Astrocyte of the cerebellum (primary cell): ENCODE data around the gene RPSA.
A peak's percentile ranks its signal among the peaks of the same experiment; 100 is the strongest.

Experiments used
- DNase-seq: peaks from one replicate; pipeline ENCODE4 v3.0.0-alpha.2; 2011; ENCODE audit warnings: low read depth
- H3K4me3 ChIP-seq: 2 replicates; pipeline ENCODE4 v1.5.1; 2011; ENCODE audit warnings: mild to moderate bottlenecking, low read depth, low read length, moderate library complexity
- CTCF ChIP-seq: IDR thresholded peaks from 2 replicates; pipeline ENCODE4 v1.5.1; 2012; ENCODE audit warnings: low read length, low read depth, moderate library complexity, mild to moderate bottlenecking; ENCODE audit errors: missing control alignments
- in situ Hi-C: cut with HindIII; loops from 2 replicates; pipeline ENCODE4 v1.10.0; 2017; ENCODE audit warnings: low sequenced_read_pairs

RPSA gene

GRCh38 chr3:39443530-39443929, 37.0 kb downstream of the RPSA start:
- no peak for DNase-seq
- TF ChIP-seq CTCF, result no peak
- no peak overlapping the region for H3K4me3 ChIP-seq
- in situ Hi-C loops, result no loop called here

GRCh38 chr3:39445927-39446326, 39.4 kb downstream of the RPSA start:
- no peak for TF ChIP-seq CTCF
- in situ Hi-C loops, result no loop called here
- no peak for DNase-seq
- no peak overlapping the region for H3K4me3 ChIP-seq

- TF ChIP-seq CTCF, result no peak
- no peak overlapping the region for H3K4me3 ChIP-seq
- in situ Hi-C loops, result no loop called here
- no peak for DNase-seq
Observed at GRCh38 chr3:39446444-39446843, 39.9 kb downstream of the RPSA start.

GRCh38 chr3:39447637-39448483, 41.3 kb downstream of the RPSA start:
- TF ChIP-seq CTCF, result peak; percentile 94
- in situ Hi-C loops, result no loop called here
- no peak overlapping the region for H3K4me3 ChIP-seq
- peak; percentile 72 for DNase-seq

DNA sequence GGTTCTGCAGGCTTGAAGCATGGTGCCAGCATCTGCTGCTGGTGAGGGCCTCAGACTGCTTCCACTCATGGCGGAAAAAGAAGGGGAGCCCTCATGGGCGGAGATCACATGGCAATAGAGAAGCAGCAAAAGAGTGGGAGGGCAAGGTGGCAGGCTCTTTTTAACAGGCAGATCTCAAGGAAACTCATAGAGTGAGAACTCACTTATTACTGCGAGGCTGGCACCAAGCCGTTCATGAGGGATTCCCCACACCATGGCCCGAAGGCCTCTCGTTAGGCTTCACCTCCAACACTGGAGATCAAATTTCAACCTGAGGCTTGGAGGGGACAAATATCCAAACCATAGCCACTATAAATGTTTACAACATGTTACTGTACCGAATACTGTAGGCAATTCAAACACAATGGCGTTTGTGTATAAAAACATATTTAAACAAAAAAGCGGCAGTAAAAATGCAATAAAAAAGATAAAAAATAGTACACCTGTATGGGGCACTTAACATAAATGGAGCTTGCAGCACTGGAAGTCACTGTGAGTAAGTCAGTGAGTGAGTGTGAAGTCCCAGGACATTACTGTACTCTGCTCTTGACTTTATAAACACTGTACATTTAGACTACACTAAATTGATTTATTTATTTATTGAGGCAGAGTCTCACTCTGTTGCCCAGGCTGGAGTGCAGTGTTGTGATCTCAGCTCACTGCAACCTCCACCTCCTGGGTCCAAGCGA, 42.1 kb downstream of the RPSA start:
- in situ Hi-C loops, result no loop called here
- no peak overlapping the region for H3K4me3 ChIP-seq
- TF ChIP-seq CTCF, result no peak
- DNase-seq, result no peak

DNA sequence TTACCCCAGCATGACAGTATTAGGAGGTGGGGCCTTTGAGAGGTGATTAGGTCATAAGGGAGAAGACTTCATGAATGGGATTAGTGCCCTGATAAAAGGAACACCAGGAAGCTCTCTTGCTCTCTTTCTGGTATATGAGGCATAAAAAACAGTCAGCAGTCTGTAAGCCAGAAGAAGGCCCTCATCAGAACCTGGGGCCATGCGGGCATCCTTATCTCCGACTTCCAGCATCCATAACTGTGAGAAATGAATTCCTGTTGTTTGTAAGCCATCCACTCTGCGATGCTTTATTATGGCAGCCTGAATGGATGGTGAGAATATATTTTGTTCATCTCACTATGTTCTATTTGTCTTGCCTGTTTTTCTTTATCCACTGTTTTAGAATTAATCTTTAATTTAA, 43.3 kb downstream of the RPSA start:
- H3K4me3 ChIP-seq, result no peak overlapping the region
- TF ChIP-seq CTCF, result no peak
- in situ Hi-C loops, result no loop called here
- DNase-seq, result no peak
